NT2/D1 (cell line): ENCODE data around the gene TRABD2A.

Source experiments
- DNase-seq: peaks from one replicate; pipeline ENCODE4 v3.0.0-alpha.2; 2011; ENCODE audit warnings: low read depth, low spot score
- H3K27me3 ChIP-seq: 2 replicates; pipeline ENCODE4 v1.6.0; 2011; ENCODE audit warnings: mild to moderate bottlenecking; ENCODE audit not compliant: insufficient read length, insufficient read depth
- H3K36me3 ChIP-seq: 2 replicates; pipeline ENCODE4 v1.6.1; 2011; ENCODE audit warnings: mild to moderate bottlenecking, low read length, mixed read lengths; ENCODE audit not compliant: insufficient read depth, insufficient read length
- H3K4me1 ChIP-seq: 2 replicates; pipeline ENCODE4 v1.5.1; 2011; ENCODE audit not compliant: insufficient read depth, insufficient read length
- H3K4me3 ChIP-seq: 2 replicates; pipeline ENCODE4 v1.5.1; 2011; ENCODE audit warnings: low read depth; ENCODE audit not compliant: insufficient read length
- H3K9ac ChIP-seq: 2 replicates; pipeline ENCODE4 v1.6.0; 2011; ENCODE audit warnings: low read depth; ENCODE audit not compliant: insufficient read length
- H3K9me3 ChIP-seq: 2 replicates; pipeline ENCODE4 v1.5.1; 2011; ENCODE audit warnings: mild to moderate bottlenecking, low read length; ENCODE audit not compliant: insufficient read depth
- SUZ12 ChIP-seq: IDR thresholded peaks from 2 replicates; pipeline ENCODE4 v1.6.1; 2011; ENCODE audit not compliant: insufficient read length, insufficient read depth; ENCODE audit errors: extremely low read depth
- YY1 ChIP-seq: IDR thresholded peaks from 2 replicates; pipeline ENCODE4 v1.6.1; 2011; ENCODE audit not compliant: insufficient read length, insufficient read depth
- ZNF274 ChIP-seq: IDR thresholded peaks from 2 replicates; pipeline ENCODE4 v1.6.1; 2011; ENCODE audit warnings: mild to moderate bottlenecking, low read depth, low read length

The TRABD2A gene

GRCh38 chr2:84901593-84902120 is 20.8 kb upstream of the TRABD2A start:
- no peak for DNase-seq
- Histone ChIP-seq H3K9me3 (no peaks in the 10 kb centered on the region), H3K36me3 (peaks cover 10% of the 10 kb centered on the region), H3K27me3 (peaks cover 3% of the 10 kb centered on the region), H3K4me1 (no peaks in the 10 kb centered on the region), H3K4me3 (no peak overlapping the region), H3K9ac (no peak overlapping the region)
- TF ChIP-seq ZNF274 (no peak), YY1 (no peak), SUZ12 (no peak)

- H3K27me3 ChIP-seq = peaks cover 3% of the 10 kb centered on the region
- H3K4me3 ChIP-seq = no peak overlapping the region
- peaks cover 3% of the 10 kb centered on the region for H3K36me3 ChIP-seq
- H3K9ac ChIP-seq = no peak overlapping the region
- H3K9me3 ChIP-seq = no peaks in the 10 kb centered on the region
- no peaks in the 10 kb centered on the region for H3K4me1 ChIP-seq
- DNase-seq = no peak
- TF ChIP-seq SUZ12 = no peak
- no peak for TF ChIP-seq ZNF274
- no peak for TF ChIP-seq YY1
Observed at GRCh38 chr2:84900971-84901370, 20.1 kb upstream of the TRABD2A start.

GRCh38 chr2:84899304-84900204 is 18.7 kb upstream of the TRABD2A start:
- DNase-seq = no peak
- TF ChIP-seq YY1 = no peak
- no peak overlapping the region for H3K9ac ChIP-seq

GRCh38 chr2:84897773-84898172 is 16.9 kb upstream of the TRABD2A start:
- Histone ChIP-seq H3K4me3 (no peak overlapping the region), H3K36me3 (no peaks in the 10 kb centered on the region), H3K27me3 (no peaks in the 10 kb centered on the region), H3K9me3 (no peaks in the 10 kb centered on the region), H3K4me1 (no peaks in the 10 kb centered on the region), H3K9ac (no peak overlapping the region)
- TF ChIP-seq YY1 = no peak
- no peak for TF ChIP-seq SUZ12
- no peak for TF ChIP-seq ZNF274
- no peak for DNase-seq

More at GRCh38 chr2:84899304-84900204, 18.7 kb upstream of the TRABD2A start:
- H3K36me3 ChIP-seq = no peaks in the 10 kb centered on the region
- H3K4me3 ChIP-seq = no peak overlapping the region
- peaks cover 3% of the 10 kb centered on the region for H3K27me3 ChIP-seq
- no peaks in the 10 kb centered on the region for H3K4me1 ChIP-seq
- H3K9me3 ChIP-seq = no peaks in the 10 kb centered on the region

GRCh38 chr2:84896567-84896966 is 15.7 kb upstream of the TRABD2A start:
- Histone ChIP-seq H3K4me3 (no peak overlapping the region), H3K27me3 (no peaks in the 10 kb centered on the region), H3K9ac (no peak overlapping the region), H3K4me1 (no peaks in the 10 kb centered on the region), H3K36me3 (no peaks in the 10 kb centered on the region), H3K9me3 (no peaks in the 10 kb centered on the region)
- TF ChIP-seq YY1 (no peak), SUZ12 (no peak), ZNF274 (no peak)
- no peak for DNase-seq

- no peak for TF ChIP-seq YY1
- TF ChIP-seq SUZ12 = no peak
- TF ChIP-seq ZNF274 = no peak
- Histone ChIP-seq H3K36me3 (no peaks in the 10 kb centered on the region), H3K9ac (no peak overlapping the region), H3K4me3 (no peak overlapping the region), H3K4me1 (no peaks in the 10 kb centered on the region), H3K27me3 (no peaks in the 10 kb centered on the region), H3K9me3 (no peaks in the 10 kb centered on the region)
- DNase-seq = no peak
Observed at GRCh38 chr2:84894758-84895520, 14.1 kb upstream of the TRABD2A start.

GRCh38 chr2:84894131-84894586 is 13.3 kb upstream of the TRABD2A start:
- Histone ChIP-seq H3K4me3 (no peak overlapping the region), H3K9me3 (no peaks in the 10 kb centered on the region), H3K9ac (no peak overlapping the region), H3K27me3 (no peaks in the 10 kb centered on the region), H3K36me3 (no peaks in the 10 kb centered on the region), H3K4me1 (no peaks in the 10 kb centered on the region)
- DNase-seq = no peak
- TF ChIP-seq ZNF274 (no peak), YY1 (no peak), SUZ12 (no peak)
